Heart left ventricle (tissue), 13 donors: ENCODE measurements around the gene MYO1A.

Experiments
- CTCF ChIP-seq, 12 donors: fragments of 200-600 bp; sonication (generic) in 4 of 12; IDR thresholded peaks; one replicate each; pipeline versions ENCODE4 v1.5.0 to v1.8.0; 2018 to 2022; ENCODE audit warnings: antibody characterized with exemption in 12 of 12, mild to moderate bottlenecking in 5 of 12
- POLR2A ChIP-seq, 2 donors: fragments of 450-650 bp; IDR thresholded peaks; one replicate each; pipeline ENCODE4 v1.6.1; 2017; ENCODE audit warnings: antibody characterized with exemption in 2 of 2, mild to moderate bottlenecking in 2 of 2, moderate library complexity in 2 of 2
- donor health status: ischemic (EF 13 %, LVEDD 7.1; RV severe dilation, severe dysfunction).
- donor health status: DM: no; HTN: yes; CAD: no.
- donor health status: DM: no; HTN: no; CAD: no.
- donor health status: ischemic (EF 25% LVEDD 6.9; RV normal size, moderate dysfunction).
- donor health status: ischemic (EF 25% LVEDD 5.7; RV mildly dilated, moderate dysfunction).
- donor health status: ischemic (EF 35%, LVEDD 5.7; RV mildly dilated, moderate dysfunction).
- donor health status: nonischemic (EF 11% LVEDD 7.7; RV severe dilation, severe dysfunction).
- donor health status: DM: yes; HTN: yes; CAD: no.
- donor health status: PGD.
- donor health status: ischemic (EF 29% LVEDD 5.4; RV normal size, mild dysfunction).
- donor health status: nonischemic (EF 23%, LVEDD 6.1; RV moderate dilation, normal function).

GRCh38 chr12:57096099-57096572 lies 46.2 kb upstream of the MYO1A start:
- TF ChIP-seq CTCF (IDR thresholded peaks at IDR 0.05): no peak
- no peak for TF ChIP-seq POLR2A (IDR thresholded peaks at IDR 0.05)
